ENCODE measurements around the gene OR5P2. TPM values are rescaled to one million over a fixed set of nuclear protein-coding genes. Genes with fewer than 3 reads are reported as not detected.
"Not testable (repeated sequence)": the region's sequence is repeated elsewhere in the genome, so short reads cannot be mapped to it uniquely, and the experiment has no call there.

OR5P2 gene
- total RNA-seq, 1 donor from 2014 or later: not detected

GRCh38 chr11:7833527-7833926 is 36.8 kb upstream of the OR5P2 start:
- no peaks in the 10 kb centered on the region for H3K36me3 ChIP-seq
- no peaks in the 10 kb centered on the region for H3K9me3 ChIP-seq (replicated peaks)
- H3K27ac ChIP-seq (replicated peaks): no peak overlapping the region
- no peak for DNase-seq
- H3K4me3 ChIP-seq: no peak overlapping the region
- H3K4me1 ChIP-seq: no peaks in the 10 kb centered on the region
- TF ChIP-seq CTCF (IDR thresholded peaks at IDR 0.05; ENCODE audit: borderline replicate concordance): no peak
- peaks cover 4% of the 10 kb centered on the region for H3K27me3 ChIP-seq (ENCODE audit: low read depth)
- intact Hi-C loops (cut with micrococcal nuclease): no loop called here

- TF ChIP-seq CTCF (IDR thresholded peaks at IDR 0.05; ENCODE audit: borderline replicate concordance): no peak
- intact Hi-C loops (cut with micrococcal nuclease): no loop called here
- Histone ChIP-seq H3K36me3 (no peaks in the 10 kb centered on the region), H3K4me3 (no peak within 1 kb of the TSS), H3K27me3 (ENCODE audit: low read depth) (no peaks in the 10 kb centered on the region), H3K4me1 (no peaks in the 10 kb centered on the region), H3K9me3 (replicated peaks) (no peaks in the 10 kb centered on the region), H3K27ac (replicated peaks) (no peak within 1 kb of the TSS)
- no peak for DNase-seq
Observed at GRCh38 chr11:7830740-7831139, 34.0 kb upstream of the OR5P2 start, which contains the start of gene OR5P3. TSS of gene OR5P3 (minus strand) at chr11:7830840.

GRCh38 chr11:7826324-7826723 is 29.6 kb upstream of the OR5P2 start:
- intact Hi-C loops (cut with micrococcal nuclease): no loop called here
- no peak overlapping the region for H3K4me3 ChIP-seq
- H3K4me1 ChIP-seq: no peaks in the 10 kb centered on the region
- DNase-seq: no peak
- no peak for TF ChIP-seq CTCF (IDR thresholded peaks at IDR 0.05; ENCODE audit: borderline replicate concordance)
- no peak overlapping the region for H3K27ac ChIP-seq (replicated peaks)
- no peaks in the 10 kb centered on the region for H3K36me3 ChIP-seq
- H3K9me3 ChIP-seq (replicated peaks): no peaks in the 10 kb centered on the region
- H3K27me3 ChIP-seq (ENCODE audit: low read depth): peaks cover 7% of the 10 kb centered on the region

- H3K27me3 ChIP-seq (ENCODE audit: low read depth); DNase-seq; H3K36me3 ChIP-seq; H3K4me1 ChIP-seq; H3K27ac ChIP-seq (replicated peaks); intact Hi-C loops (cut with micrococcal nuclease); H3K4me3 ChIP-seq: not testable (repeated sequence)
- H3K9me3 ChIP-seq (replicated peaks): peaks cover 42% of the 10 kb centered on the region
Observed at GRCh38 chr11:7820417-7820816, 23.7 kb upstream of the OR5P2 start.

- H3K4me3 ChIP-seq; intact Hi-C loops (cut with micrococcal nuclease); H3K36me3 ChIP-seq; H3K4me1 ChIP-seq; H3K27me3 ChIP-seq (ENCODE audit: low read depth); DNase-seq; H3K27ac ChIP-seq (replicated peaks): not testable (repeated sequence)
- H3K9me3 ChIP-seq (replicated peaks): peaks cover 72% of the 10 kb centered on the region
Observed at GRCh38 chr11:7814897-7815296, 18.2 kb upstream of the OR5P2 start.

- H3K4me3 ChIP-seq; H3K4me1 ChIP-seq; H3K27ac ChIP-seq (replicated peaks); intact Hi-C loops (cut with micrococcal nuclease); H3K36me3 ChIP-seq; DNase-seq; H3K27me3 ChIP-seq (ENCODE audit: low read depth): not testable (repeated sequence)
- H3K9me3 ChIP-seq (replicated peaks): peaks cover 74% of the 10 kb centered on the region
Observed at GRCh38 chr11:7810301-7810700, 13.6 kb upstream of the OR5P2 start.

- H3K4me3 ChIP-seq: no peak overlapping the region
- DNase-seq: no peak
- intact Hi-C loops (cut with micrococcal nuclease): no loop called here
- no peaks in the 10 kb centered on the region for H3K36me3 ChIP-seq
- peaks cover 30% of the 10 kb centered on the region for H3K9me3 ChIP-seq (replicated peaks)
- TF ChIP-seq CTCF (IDR thresholded peaks at IDR 0.05; ENCODE audit: borderline replicate concordance): no peak
- H3K27me3 ChIP-seq (ENCODE audit: low read depth): peaks cover 6% of the 10 kb centered on the region
- H3K4me1 ChIP-seq: no peaks in the 10 kb centered on the region
- no peak overlapping the region for H3K27ac ChIP-seq (replicated peaks)
Observed at GRCh38 chr11:7793233-7793632, 3.5 kb downstream of the OR5P2 start.

Measured in left ventricle myocardium inferior (tissue), 1 donor.